H1 (cell line): ENCODE data around the gene ARHGAP15. TPM values are rescaled to one million over a fixed set of nuclear protein-coding genes. Genes with fewer than 3 reads are reported as not detected.

ENCODE experiments used
- CTCF ChIA-PET: fragments of 300-600 bp; sonication (Branson Sonifier 250); formaldehyde crosslinking; loops from one replicate; lab custom pipeline; 2021; ENCODE audit not compliant: partially characterized antibody; lab: Charles Lee
- POLR2A ChIA-PET: fragments of 300-600 bp; sonication (Branson Sonifier 250); formaldehyde crosslinking; loops from one replicate; lab custom pipeline; 2021; ENCODE audit warnings: inconsistent platforms; ENCODE audit not compliant: partially characterized antibody; lab: Charles Lee
- DNase-seq, 2 experiments: peaks; one replicate each; pipeline versions ENCODE4 v3.0.0 to v3.0.0-alpha.2; 2010 to 2022; ENCODE audit warnings: low spot score in 2 of 2, low read depth in 1 of 2, mixed read lengths in 1 of 2
- FAIRE-seq: peaks from 2 replicates; lab custom pipeline; 2011; peaks lifted over from hg19 to GRCh38; lab: Jason Lieb, UNC
- H2AFZ ChIP-seq: 2 replicates; pipeline ENCODE4 v1.8.1; 2012; ENCODE audit warnings: low read length, inconsistent platforms
- H2AK5ac ChIP-seq: 2 replicates; pipeline ENCODE4 v1.6.1; 2013; ENCODE audit warnings: low read depth, low read length
- H2BK120ac ChIP-seq: replicated peaks from 2 replicates; pipeline ENCODE3; 2013; ENCODE audit warnings: low read depth, low read length, inconsistent platforms
- H2BK12ac ChIP-seq: 2 replicates; pipeline ENCODE4 v1.6.1; 2013; ENCODE audit warnings: low read depth, low read length
- H2BK15ac ChIP-seq: 2 replicates; pipeline ENCODE4 v1.6.1; 2013; ENCODE audit warnings: low read length
- H2BK20ac ChIP-seq: 2 replicates; pipeline ENCODE4 v1.6.1; 2013; ENCODE audit warnings: low read length
- H2BK5ac ChIP-seq: 2 replicates; pipeline ENCODE4 v1.6.1; 2013; ENCODE audit warnings: low read depth, low read length
- H3K14ac ChIP-seq: 2 replicates; pipeline ENCODE4 v1.6.1; 2013; ENCODE audit warnings: inconsistent platforms; ENCODE audit not compliant: insufficient read length
- H3K18ac ChIP-seq: 2 replicates; pipeline ENCODE4 v1.6.1; 2013; ENCODE audit warnings: low read length; ENCODE audit errors: extremely low read depth
- H3K23ac ChIP-seq: 2 replicates; pipeline ENCODE4 v1.6.1; 2013; ENCODE audit warnings: inconsistent platforms; ENCODE audit not compliant: insufficient read length
- H3K23me2 ChIP-seq: 2 replicates; pipeline ENCODE4 v1.6.1; 2013; ENCODE audit warnings: low read depth, low read length
- H3K27ac ChIP-seq: 2 replicates; pipeline ENCODE4 v1.6.1; 2011; ENCODE audit warnings: low read depth, low read length, inconsistent platforms
- H3K27me3 ChIP-seq, 4 experiments: replicated peaks in 1 of 4; 1 replicate in 1 of 4; 2 replicates in 3 of 4; pipeline versions ENCODE4 v1.6.1 to v1.8.1; 2011 to 2013; ENCODE audit warnings: low read length in 3 of 4, mild to moderate bottlenecking in 3 of 4, inconsistent platforms in 2 of 4, mixed read lengths in 2 of 4, moderate library complexity in 1 of 4; ENCODE audit not compliant: control insufficient read depth in 3 of 4, insufficient read depth in 3 of 4; ENCODE audit errors: extremely low read depth in 1 of 4
- H3K36me3 ChIP-seq, 4 experiments: 2 replicates each; pipeline versions ENCODE4 v1.6.1 to v1.8.1; 2011 to 2013; ENCODE audit warnings: mild to moderate bottlenecking in 4 of 4, low read length in 3 of 4, moderate library complexity in 2 of 4, control low read depth in 1 of 4, inconsistent platforms in 1 of 4; ENCODE audit not compliant: insufficient read depth in 4 of 4, control insufficient read depth in 2 of 4
- H3K4ac ChIP-seq: replicated peaks from 2 replicates; pipeline ENCODE3; 2013; ENCODE audit warnings: low read length, low read depth, mixed read lengths, inconsistent platforms; ENCODE audit not compliant: insufficient read length
- H3K4me1 ChIP-seq, 4 experiments: replicated peaks in 1 of 4; 1 replicate in 1 of 4; 2 replicates in 3 of 4; pipeline versions ENCODE4 v1.6.1 to v1.8.1; 2011 to 2013; ENCODE audit warnings: low read length in 3 of 4, inconsistent platforms in 2 of 4, mixed read lengths in 1 of 4; ENCODE audit not compliant: insufficient read depth in 4 of 4, control insufficient read depth in 3 of 4
- H3K4me2 ChIP-seq, 2 experiments: 2 replicates each; pipeline versions ENCODE4 v1.6.1 to v1.8.1; 2011 to 2013; ENCODE audit warnings: low read depth in 2 of 2, low read length in 2 of 2, control low read depth in 1 of 2, inconsistent platforms in 1 of 2, mild to moderate bottlenecking in 1 of 2; ENCODE audit not compliant: insufficient read depth in 1 of 2
- H3K4me3 ChIP-seq, 4 experiments: fragments of 200-600, 300-600 bp in 1 of 4; sonication (generic), shearing (Covaris generic), sonication (Bioruptor Twin) in 1 of 4; 2 replicates each; pipeline versions ENCODE4 v1.5.1 to v1.8.1; 2011 to 2016; ENCODE audit warnings: low read length in 4 of 4, low read depth in 3 of 4, control low read depth in 2 of 4, inconsistent platforms in 2 of 4, mild to moderate bottlenecking in 2 of 4, mixed read lengths in 1 of 4, moderate library complexity in 1 of 4; ENCODE audit not compliant: insufficient read depth in 2 of 4; ENCODE audit errors: extremely low read depth in 1 of 4
- H3K56ac ChIP-seq: replicated peaks from 2 replicates; pipeline ENCODE3; 2013; ENCODE audit warnings: low read depth, mild to moderate bottlenecking, mixed read lengths, low read length, inconsistent platforms; ENCODE audit not compliant: insufficient read length
- H3K79me1 ChIP-seq: 2 replicates; pipeline ENCODE4 v1.6.1; 2013; ENCODE audit warnings: low read depth, low read length, control low read depth
- H3K79me2 ChIP-seq, 2 experiments: 2 replicates each; pipeline versions ENCODE4 v1.6.1 to v1.8.1; 2012 to 2013; ENCODE audit warnings: low read length in 2 of 2, mild to moderate bottlenecking in 2 of 2, inconsistent platforms in 1 of 2; ENCODE audit not compliant: insufficient read depth in 2 of 2, control insufficient read depth in 1 of 2
- H3K9ac ChIP-seq, 4 experiments: replicated peaks in 1 of 4; 1 replicate in 1 of 4; 2 replicates in 3 of 4; pipeline versions ENCODE4 v1.6.1 to v1.8.1; 2011 to 2013; ENCODE audit warnings: low read depth in 3 of 4, low read length in 3 of 4, control low read depth in 2 of 4, mild to moderate bottlenecking in 2 of 4, moderate library complexity in 2 of 4, inconsistent platforms in 1 of 4; ENCODE audit errors: extremely low read depth in 1 of 4
- H3K9me3 ChIP-seq, 2 experiments: 2 replicates each; pipeline versions ENCODE4 v1.6.1 to v1.8.1; 2012 to 2013; ENCODE audit warnings: mild to moderate bottlenecking in 2 of 2, moderate library complexity in 2 of 2, control low read depth in 1 of 2, inconsistent platforms in 1 of 2, low read depth in 1 of 2, low read length in 1 of 2, mixed read lengths in 1 of 2; ENCODE audit not compliant: insufficient read depth in 2 of 2
- H4K20me1 ChIP-seq, 2 experiments: replicated peaks in 1 of 2; 2 replicates each; pipeline versions ENCODE3 to v1.8.1; 2011 to 2013; ENCODE audit warnings: inconsistent platforms in 2 of 2, low read length in 2 of 2, mild to moderate bottlenecking in 1 of 2; ENCODE audit not compliant: insufficient read depth in 2 of 2, control insufficient read depth in 1 of 2
- H4K5ac ChIP-seq: 2 replicates; pipeline ENCODE4 v1.6.1; 2013; ENCODE audit warnings: low read length, low read depth, mixed read lengths, inconsistent platforms; ENCODE audit not compliant: insufficient read length
- H4K8ac ChIP-seq: 2 replicates; pipeline ENCODE4 v1.8.0; 2013; ENCODE audit warnings: mild to moderate bottlenecking, moderate library complexity, low read length, inconsistent platforms; ENCODE audit not compliant: insufficient read depth; ENCODE audit errors: extremely low read depth
- H4K91ac ChIP-seq: replicated peaks from 2 replicates; pipeline ENCODE3; 2013; ENCODE audit warnings: low read length, mixed read lengths, inconsistent platforms; ENCODE audit not compliant: insufficient read length
- ASH2L ChIP-seq: fragments of 200-600, 300-600 bp; sonication (generic); IDR thresholded peaks from one replicate; pipeline ENCODE4 v1.7.1; 2017; ENCODE audit warnings: low read length
- BACH1 ChIP-seq: IDR thresholded peaks from 2 replicates; pipeline ENCODE4 v1.6.1; 2012; ENCODE audit warnings: low read length, improper control_type of control experiment
- CEBPB ChIP-seq: IDR thresholded peaks from 2 replicates; pipeline ENCODE4 v1.6.1; 2012; ENCODE audit warnings: low read depth, low read length
- CTBP2 ChIP-seq: IDR thresholded peaks from 2 replicates; pipeline ENCODE4 v1.7.0; 2011; ENCODE audit warnings: borderline replicate concordance, mild to moderate bottlenecking, moderate library complexity, mixed read lengths, low read length; ENCODE audit not compliant: insufficient read depth, insufficient read length
- HDAC6 ChIP-seq: IDR thresholded peaks from one replicate; pipeline ENCODE4 v1.7.1; 2012; ENCODE audit warnings: low read depth, mild to moderate bottlenecking, inconsistent platforms, low read length, moderate library complexity
- JUND ChIP-seq: IDR thresholded peaks from 2 replicates; pipeline ENCODE4 v1.6.1; 2011; ENCODE audit warnings: mild to moderate bottlenecking, improper control_type of control experiment, low read length
- KDM4A ChIP-seq: IDR thresholded peaks from one replicate; pipeline ENCODE4 v1.7.1; 2012; ENCODE audit warnings: low read depth, mild to moderate bottlenecking, moderate library complexity, low read length, inconsistent platforms; ENCODE audit not compliant: severe bottlenecking
- SRF ChIP-seq: IDR thresholded peaks from 2 replicates; pipeline ENCODE4 v1.6.1; 2011; ENCODE audit warnings: mild to moderate bottlenecking, low read depth, low read length, moderate library complexity
- WGBS, 2 experiments: shearing (Covaris generic) in 1 of 2; methylation state at CpG; one replicate each; pipeline versions ENCODE4 v1.1.6 to v1.1.7; 2013 to 2015; ENCODE audit warnings: low lambda C conversion rate in 2 of 2, mixed read lengths in 2 of 2, inconsistent platforms in 1 of 2, low coverage in 1 of 2, missing lambda C conversion rate in 1 of 2; ENCODE audit not compliant: insufficient replicate concordance in 2 of 2, insufficient coverage in 1 of 2, insufficient read length in 1 of 2; ENCODE audit errors: extremely low coverage in 1 of 2, missing lambda C conversion rate in 1 of 2; 5-methylcytosine and 5-hydroxymethylcytosine counted together
- polyA plus RNA-seq, 7 experiments: library from polyadenylated mRNA; depleted of rRNA in 3 of 7; stranded (reverse) in 5 of 7; unstranded in 2 of 7; fragments of >200 nt in 5 of 7; fragments of 200-250 nt in 2 of 7; gene quantifications; 1 replicate in 5 of 7; 2 replicates in 1 of 7; 4 replicates in 1 of 7; pipeline versions ENCODE4 v1.2.1 to v1.2.3, GENCODE V29; 2011 to 2013; ENCODE audit warnings: missing spikeins in 2 of 7, mixed read lengths in 2 of 7
- total RNA-seq: library from RNA; stranded (reverse); fragmentation: NEBNext Ultra II Directional; extraction: Animal tissue kit (Norgen Biotek cat#: 25700); gene quantifications from 2 replicates; pipeline ENCODE4 v1.2.1, GENCODE V29; 2021
- TF ChIP-seq, protein P1 (sequence below), 3 experiments: IDR thresholded peaks; 1 replicate in 2 of 3; 2 replicates in 1 of 3; pipeline versions ENCODE4 v1.5.1 to v1.6.1; 2011; ENCODE audit warnings: low read length in 3 of 3, mild to moderate bottlenecking in 3 of 3, inconsistent platforms in 2 of 3, low read depth in 1 of 3, moderate library complexity in 1 of 3; ENCODE audit not compliant: insufficient read depth in 1 of 3; ENCODE audit errors: control extremely low read depth in 1 of 3

The ARHGAP15 gene
- total and polyA plus RNA-seq, 2 of the 8 experiments (the other 6 are each of a cell fraction or from before 2014, with no cell fraction given): not detected

GRCh38 chr2:143803936-143804335, 674.7 kb downstream of the ARHGAP15 start:
- TF ChIP-seq CEBPB (no peak), HDAC6 (no peak), ASH2L (no peak), SRF (no peak), JUND (no peak), CTBP2 (no peak), BACH1 (no peak), KDM4A (no peak)
- TF ChIP-seq, protein P1, sequence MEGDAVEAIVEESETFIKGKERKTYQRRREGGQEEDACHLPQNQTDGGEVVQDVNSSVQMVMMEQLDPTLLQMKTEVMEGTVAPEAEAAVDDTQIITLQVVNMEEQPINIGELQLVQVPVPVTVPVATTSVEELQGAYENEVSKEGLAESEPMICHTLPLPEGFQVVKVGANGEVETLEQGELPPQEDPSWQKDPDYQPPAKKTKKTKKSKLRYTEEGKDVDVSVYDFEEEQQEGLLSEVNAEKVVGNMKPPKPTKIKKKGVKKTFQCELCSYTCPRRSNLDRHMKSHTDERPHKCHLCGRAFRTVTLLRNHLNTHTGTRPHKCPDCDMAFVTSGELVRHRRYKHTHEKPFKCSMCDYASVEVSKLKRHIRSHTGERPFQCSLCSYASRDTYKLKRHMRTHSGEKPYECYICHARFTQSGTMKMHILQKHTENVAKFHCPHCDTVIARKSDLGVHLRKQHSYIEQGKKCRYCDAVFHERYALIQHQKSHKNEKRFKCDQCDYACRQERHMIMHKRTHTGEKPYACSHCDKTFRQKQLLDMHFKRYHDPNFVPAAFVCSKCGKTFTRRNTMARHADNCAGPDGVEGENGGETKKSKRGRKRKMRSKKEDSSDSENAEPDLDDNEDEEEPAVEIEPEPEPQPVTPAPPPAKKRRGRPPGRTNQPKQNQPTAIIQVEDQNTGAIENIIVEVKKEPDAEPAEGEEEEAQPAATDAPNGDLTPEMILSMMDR (IDR thresholded peaks at IDR 0.05; ENCODE audit: control extremely low read depth in 1 of 3, insufficient read depth in 1 of 3, low read depth in 1 of 3, low read length in 3 of 3): no peak
- H3K27ac ChIP-seq: no peak overlapping the region
- H3K23me2 ChIP-seq: no peaks in the 10 kb centered on the region
- no peaks in the 10 kb centered on the region for H3K9me3 ChIP-seq
- H2BK15ac ChIP-seq: no peak overlapping the region
- no peak overlapping the region for H3K4ac ChIP-seq
- H2BK12ac ChIP-seq: no peak overlapping the region
- no peaks in the 10 kb centered on the region for H4K20me1 ChIP-seq
- H3K14ac ChIP-seq: no peak overlapping the region
- no peak overlapping the region for H2AFZ ChIP-seq
- H4K8ac ChIP-seq: no peak overlapping the region
- DNase-seq: no peak
- H3K79me1 ChIP-seq: no peaks in the 10 kb centered on the region
- POLR2A ChIA-PET: no interaction called here
- FAIRE-seq: no peak
- H3K36me3 ChIP-seq: no peaks in the 10 kb centered on the region
- no peak overlapping the region for H3K4me3 ChIP-seq
- no peak overlapping the region for H3K56ac ChIP-seq
- H3K27me3 ChIP-seq: no peaks in the 10 kb centered on the region
- no peak overlapping the region for H3K4me2 ChIP-seq
- peaks cover 3 to 15% (median 9%) of the 10 kb centered on the region in 4 experiments; a peak in 6 of 7 replicates for H3K4me1 ChIP-seq
- no peak overlapping the region for H2BK120ac ChIP-seq
- H4K5ac ChIP-seq: no peak overlapping the region
- no peak overlapping the region for H2AK5ac ChIP-seq
- H2BK5ac ChIP-seq: no peak overlapping the region
- WGBS, 2 experiments: 81% methylated on average over 3 of the region's 3 CpGs; no CpG with 5 or more reads in 1 of the 2 experiments
- no peaks in the 10 kb centered on the region for H3K79me2 ChIP-seq
- H3K9ac ChIP-seq: no peak overlapping the region
- CTCF ChIA-PET: interaction anchor here (1.0 to 1.4 kb wide), 2 partner anchors 121 to 322 kb away, joined by 3 to 4 read pairs; no protein-coding TSS in a partner anchor
- H3K18ac ChIP-seq: no peak overlapping the region
- H4K91ac ChIP-seq: no peak overlapping the region
- no peak overlapping the region for H2BK20ac ChIP-seq
- H3K23ac ChIP-seq: no peak overlapping the region
